GM21717 (cell line): Measurements from ENCODE around the gene LRFN2.

Source experiments
- ATAC-seq: cut with Tn5 transposase; IDR thresholded peaks from one replicate; pipeline ENCODE4 v1.9.1; 2021; ENCODE audit warnings: mild to moderate bottlenecking, moderate library complexity; ENCODE audit not compliant: unreplicated experiment

LRFN2 gene

GRCh38 chr6:40586369-40587201, 579 bp downstream of the LRFN2 start:
- ATAC-seq = no peak

- ATAC-seq = no peak
Observed at GRCh38 chr6:40585651-40586269, 1.4 kb downstream of the LRFN2 start.

GRCh38 chr6:40585223-40585622, 1.9 kb downstream of the LRFN2 start:
- ATAC-seq = no peak

DNA sequence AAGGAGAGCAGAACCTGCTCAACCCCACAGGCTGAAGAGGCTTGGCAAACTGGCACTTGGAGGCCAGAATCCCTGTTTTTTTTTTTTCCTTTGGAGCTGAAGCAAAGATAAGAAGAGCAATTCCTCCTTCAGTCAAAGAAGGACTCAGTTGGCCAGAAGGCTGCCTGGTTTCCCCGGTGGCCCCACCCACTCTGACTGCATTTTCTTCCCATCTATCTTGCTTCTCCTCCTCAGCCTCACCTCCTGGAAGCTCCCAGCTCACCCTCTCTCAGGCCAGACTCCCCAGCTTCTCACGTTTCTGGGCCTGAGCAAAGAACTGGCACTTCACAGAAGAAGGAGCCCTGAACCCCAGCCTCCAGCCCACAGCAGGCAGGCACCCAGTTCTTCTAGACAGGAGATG, 2.4 kb downstream of the LRFN2 start:
- ATAC-seq = no peak

DNA sequence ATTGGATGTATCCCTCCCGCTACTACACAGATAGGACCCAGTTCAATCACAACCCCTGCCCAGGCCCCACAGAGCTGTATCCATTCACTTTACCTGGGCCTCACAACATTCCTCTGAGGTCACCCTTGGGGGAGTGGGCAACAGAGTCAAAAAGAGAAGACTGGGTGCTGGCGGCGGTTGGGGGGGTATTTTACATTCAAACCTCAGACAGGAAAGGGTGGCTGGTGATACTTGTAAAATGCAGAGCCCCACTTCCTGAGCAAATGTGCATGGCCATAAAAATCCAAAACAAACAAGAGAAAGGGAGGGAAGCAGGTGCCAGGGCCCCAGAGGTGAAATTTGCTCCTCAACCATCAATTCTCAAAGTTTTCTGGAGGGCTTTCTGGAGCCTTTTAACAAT, 3.5 kb downstream of the LRFN2 start:
- ATAC-seq = no peak

DNA sequence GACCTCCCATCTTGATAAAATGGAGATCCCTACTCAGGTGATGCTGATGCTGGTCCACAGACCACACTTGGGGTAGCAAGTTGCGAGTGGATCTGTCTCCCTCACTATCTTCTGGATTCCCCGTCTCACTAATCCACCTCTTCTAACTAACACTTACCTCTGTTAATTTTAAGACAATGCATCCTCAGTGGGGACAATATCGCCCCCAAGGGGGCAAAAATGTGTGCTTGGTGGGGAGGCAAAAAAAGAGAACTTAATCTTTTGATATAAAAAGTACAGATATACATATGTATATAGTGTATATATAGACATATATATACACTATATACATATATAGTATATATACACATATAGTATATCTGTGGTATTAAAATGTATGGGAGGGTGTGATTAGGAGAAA, 4.3 kb downstream of the LRFN2 start:
- ATAC-seq = no peak

GRCh38 chr6:40579101-40579500, 8.1 kb downstream of the LRFN2 start:
- ATAC-seq = no peak

DNA sequence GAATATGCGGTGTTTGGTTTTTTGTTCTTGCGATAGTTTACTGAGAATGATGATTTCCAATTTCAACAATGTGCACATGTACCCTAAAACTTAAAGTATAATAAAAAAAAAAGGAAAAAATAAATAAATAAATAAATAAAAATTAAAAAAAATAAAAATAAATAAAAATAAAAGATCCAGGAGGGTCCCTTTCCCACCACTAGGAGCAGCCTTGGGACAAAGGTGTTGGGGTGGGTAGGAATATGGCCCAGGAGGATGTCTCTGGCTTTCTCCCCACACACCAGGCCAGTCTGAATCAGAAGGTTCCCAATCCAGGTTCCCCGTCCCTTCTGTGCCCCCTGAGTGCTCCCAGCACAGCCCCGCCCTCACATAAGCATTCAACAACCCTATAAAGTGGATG, 9.5 kb downstream of the LRFN2 start:
- no peak for ATAC-seq

GRCh38 chr6:40573221-40573620, 13.9 kb downstream of the LRFN2 start:
- no peak for ATAC-seq

GRCh38 chr6:40569162-40569910, 17.8 kb downstream of the LRFN2 start:
- no peak for ATAC-seq

DNA sequence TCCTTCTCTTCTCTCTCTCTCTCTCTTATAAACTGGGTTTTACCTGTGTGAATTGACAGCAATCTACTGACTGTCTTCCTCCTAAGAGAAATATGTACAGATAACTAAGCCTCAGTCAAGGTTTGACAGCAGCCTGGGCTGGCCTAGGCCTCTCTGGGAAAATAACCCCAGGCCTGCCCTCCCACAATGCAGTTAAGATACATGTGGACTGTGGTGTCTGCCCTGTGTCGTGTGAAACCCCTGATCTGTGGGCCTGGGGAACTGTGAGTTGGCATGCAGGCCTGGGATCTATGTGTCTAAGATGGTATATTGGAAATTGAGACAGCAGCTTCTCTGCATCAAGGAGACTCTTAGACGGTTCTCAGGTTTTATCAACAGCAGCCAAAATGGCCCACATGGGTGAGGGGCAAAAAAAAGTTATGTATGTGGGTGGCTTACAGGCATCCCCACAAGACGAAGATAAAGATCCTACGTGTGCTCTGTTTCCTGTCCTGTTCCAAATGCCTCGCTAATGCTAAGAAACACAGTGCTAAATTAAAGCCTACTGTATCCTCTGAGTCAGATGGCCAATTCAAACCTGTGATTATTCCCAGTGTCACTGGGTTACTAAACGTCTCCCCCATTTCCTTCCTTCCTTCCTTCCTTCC, 19.0 kb downstream of the LRFN2 start:
- ATAC-seq = no peak

- no peak for ATAC-seq
Observed at GRCh38 chr6:40563111-40563510, 24.1 kb downstream of the LRFN2 start.

DNA sequence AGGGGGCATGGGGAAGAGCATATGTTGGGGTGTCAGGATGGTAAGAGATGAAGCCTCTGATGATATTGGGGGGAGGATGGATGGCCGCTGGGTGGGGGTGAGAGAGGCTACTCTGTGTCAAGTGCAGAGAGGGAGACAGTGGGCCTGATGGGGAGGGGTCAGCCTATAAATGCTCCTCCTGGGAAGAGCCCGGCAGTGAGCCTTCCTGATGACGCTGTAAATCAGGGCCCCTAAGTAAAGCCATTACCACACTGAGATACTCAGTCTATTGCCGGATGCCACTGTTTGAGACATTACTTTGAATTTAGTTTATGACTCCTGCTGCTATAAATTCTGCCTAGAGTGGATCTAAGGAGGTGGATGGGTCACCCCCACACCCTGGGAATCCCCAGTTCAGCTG, 28.1 kb downstream of the LRFN2 start:
- no peak for ATAC-seq

DNA sequence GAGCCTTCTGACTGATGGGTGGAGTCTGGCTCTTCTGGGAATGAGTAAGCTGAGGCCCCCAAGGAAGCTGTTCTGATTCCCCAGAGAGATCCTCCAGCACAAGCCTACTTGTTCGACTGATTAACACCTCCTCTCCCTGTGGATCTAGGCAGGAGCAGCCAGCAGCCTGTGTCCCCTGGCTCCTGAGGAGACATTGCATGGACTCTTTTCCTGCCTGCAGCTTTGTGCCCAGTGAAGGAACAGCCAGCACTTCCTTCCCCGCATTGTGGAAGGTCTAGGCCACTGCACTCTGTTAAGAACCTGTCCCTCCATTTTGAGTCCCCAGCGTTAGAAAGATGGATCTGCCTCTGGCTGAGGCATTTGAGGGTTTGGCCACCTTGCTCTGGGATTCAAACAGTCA, 29.1 kb downstream of the LRFN2 start:
- ATAC-seq = no peak

- ATAC-seq = no peak
Observed at GRCh38 chr6:40556881-40557280, 30.3 kb downstream of the LRFN2 start.

- no peak for ATAC-seq
Observed at GRCh38 chr6:40556023-40556422, 31.1 kb downstream of the LRFN2 start.

- no peak for ATAC-seq
Observed at GRCh38 chr6:40555092-40555491, 32.1 kb downstream of the LRFN2 start.

DNA sequence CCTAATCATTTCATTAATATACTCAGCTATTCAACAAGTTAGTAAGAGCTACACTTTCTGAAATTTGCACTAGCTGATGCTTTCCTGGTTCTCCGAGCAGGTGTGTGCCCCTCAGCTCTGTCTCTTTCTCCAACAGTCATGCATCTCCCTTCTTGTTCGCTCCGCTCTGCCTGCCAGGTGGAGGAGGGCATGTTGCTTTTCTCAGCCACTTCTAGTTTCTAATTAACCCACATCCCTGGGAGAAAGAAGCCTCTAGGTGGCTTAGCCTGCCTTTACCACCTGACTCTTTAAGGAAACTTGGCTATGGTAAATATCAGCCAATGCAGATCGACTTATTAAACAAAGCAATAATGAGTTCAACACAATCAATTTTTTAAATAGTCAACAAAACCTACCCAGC, 34.2 kb downstream of the LRFN2 start:
- no peak for ATAC-seq

GRCh38 chr6:40551966-40552505, 35.1 kb downstream of the LRFN2 start:
- ATAC-seq = no peak

DNA sequence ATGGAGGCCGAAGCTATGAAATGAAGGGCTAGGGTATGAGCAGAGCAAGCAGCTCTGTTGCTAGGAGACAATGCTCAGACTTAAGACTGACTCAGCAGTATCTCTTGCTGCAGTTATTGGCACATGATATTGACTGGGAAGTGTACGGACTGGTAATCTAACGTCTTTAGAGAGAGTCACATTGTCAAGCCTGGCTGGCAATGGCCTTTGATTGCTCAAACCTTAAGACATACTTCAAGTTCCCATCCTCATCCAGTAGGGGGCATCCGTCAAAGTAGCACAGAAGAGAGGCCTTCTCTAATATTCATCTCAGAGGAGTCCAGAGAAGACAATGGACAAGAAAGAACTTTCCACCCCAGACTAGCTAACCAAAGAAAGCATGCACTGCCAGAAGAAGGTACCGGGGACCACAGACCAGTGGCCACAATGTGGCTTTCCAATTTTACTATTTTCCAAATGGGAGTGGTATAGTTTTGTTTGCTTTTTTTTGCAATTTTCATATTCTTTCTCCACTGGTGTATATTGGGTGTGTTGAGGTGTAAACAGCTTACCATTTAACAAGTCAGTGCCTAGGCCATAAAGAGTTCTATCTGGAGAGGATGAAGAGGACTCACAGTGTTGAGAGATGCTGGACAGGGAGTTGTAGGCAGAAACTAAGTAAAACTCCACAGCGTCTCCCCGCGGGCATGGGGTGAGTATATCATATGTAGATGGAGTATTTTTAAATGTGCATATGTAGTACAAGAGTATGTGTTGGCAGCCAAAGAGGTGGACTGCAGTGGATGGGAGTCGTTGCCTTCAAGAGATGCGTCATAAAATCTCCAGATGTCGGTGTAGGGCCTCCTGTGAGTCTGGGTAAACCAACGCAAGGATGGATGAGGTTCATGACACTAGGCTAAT, 36.7 kb downstream of the LRFN2 start:
- no peak for ATAC-seq
